Mononuclear cell (primary cell): Measurements from ENCODE around the gene TAF3. TPM values are rescaled to one million over a fixed set of nuclear protein-coding genes. Genes with fewer than 3 reads are reported as not detected.
A peak's percentile ranks its signal among the peaks of the same experiment; 100 is the strongest.
"Not testable (repeated sequence)": the region's sequence is repeated elsewhere in the genome, so short reads cannot be mapped to it uniquely, and the experiment has no call there.

Experiments
- H3K27me3 ChIP-seq: 2 replicates; pipeline ENCODE4 v1.6.0; 2011; ENCODE audit warnings: low read length, control low read depth; ENCODE audit not compliant: insufficient read depth
- H3K4me1 ChIP-seq: 2 replicates; pipeline ENCODE4 v1.5.1; 2011; ENCODE audit warnings: mild to moderate bottlenecking, low read length, control low read depth; ENCODE audit not compliant: insufficient read depth
- H3K4me3 ChIP-seq: 2 replicates; pipeline ENCODE4 v1.5.1; 2011; ENCODE audit warnings: mild to moderate bottlenecking, low read length, moderate library complexity
- H3K9me3 ChIP-seq: 2 replicates; pipeline ENCODE4 v1.5.1; 2011; ENCODE audit warnings: low read depth, mild to moderate bottlenecking, control low read depth, low read length
- total RNA-seq: library from RNA; depleted of rRNA; stranded (reverse); fragments of >200 nt; gene quantifications from one replicate; pipeline ENCODE4 v1.2.3, GENCODE V29; 2012

The TAF3 gene, protein sequence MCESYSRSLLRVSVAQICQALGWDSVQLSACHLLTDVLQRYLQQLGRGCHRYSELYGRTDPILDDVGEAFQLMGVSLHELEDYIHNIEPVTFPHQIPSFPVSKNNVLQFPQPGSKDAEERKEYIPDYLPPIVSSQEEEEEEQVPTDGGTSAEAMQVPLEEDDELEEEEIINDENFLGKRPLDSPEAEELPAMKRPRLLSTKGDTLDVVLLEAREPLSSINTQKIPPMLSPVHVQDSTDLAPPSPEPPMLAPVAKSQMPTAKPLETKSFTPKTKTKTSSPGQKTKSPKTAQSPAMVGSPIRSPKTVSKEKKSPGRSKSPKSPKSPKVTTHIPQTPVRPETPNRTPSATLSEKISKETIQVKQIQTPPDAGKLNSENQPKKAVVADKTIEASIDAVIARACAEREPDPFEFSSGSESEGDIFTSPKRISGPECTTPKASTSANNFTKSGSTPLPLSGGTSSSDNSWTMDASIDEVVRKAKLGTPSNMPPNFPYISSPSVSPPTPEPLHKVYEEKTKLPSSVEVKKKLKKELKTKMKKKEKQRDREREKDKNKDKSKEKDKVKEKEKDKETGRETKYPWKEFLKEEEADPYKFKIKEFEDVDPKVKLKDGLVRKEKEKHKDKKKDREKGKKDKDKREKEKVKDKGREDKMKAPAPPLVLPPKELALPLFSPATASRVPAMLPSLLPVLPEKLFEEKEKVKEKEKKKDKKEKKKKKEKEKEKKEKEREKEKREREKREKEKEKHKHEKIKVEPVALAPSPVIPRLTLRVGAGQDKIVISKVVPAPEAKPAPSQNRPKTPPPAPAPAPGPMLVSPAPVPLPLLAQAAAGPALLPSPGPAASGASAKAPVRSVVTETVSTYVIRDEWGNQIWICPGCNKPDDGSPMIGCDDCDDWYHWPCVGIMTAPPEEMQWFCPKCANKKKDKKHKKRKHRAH
- 6.7 TPM for total RNA-seq

- Histone ChIP-seq H3K9me3 (no peaks in the 10 kb centered on the region), H3K4me3 (peak within 1 kb of the TSS; percentile 91), H3K27me3 (no peaks in the 10 kb centered on the region), H3K4me1 (peaks cover 22% of the 10 kb centered on the region)
Measured at GRCh38 chr10:7818295-7819120, at the start of gene TAF3. Gene TAF3 (plus strand): TSS chr10:7818505. CDS start chr10:7818710, 205 bp downstream.

DNA sequence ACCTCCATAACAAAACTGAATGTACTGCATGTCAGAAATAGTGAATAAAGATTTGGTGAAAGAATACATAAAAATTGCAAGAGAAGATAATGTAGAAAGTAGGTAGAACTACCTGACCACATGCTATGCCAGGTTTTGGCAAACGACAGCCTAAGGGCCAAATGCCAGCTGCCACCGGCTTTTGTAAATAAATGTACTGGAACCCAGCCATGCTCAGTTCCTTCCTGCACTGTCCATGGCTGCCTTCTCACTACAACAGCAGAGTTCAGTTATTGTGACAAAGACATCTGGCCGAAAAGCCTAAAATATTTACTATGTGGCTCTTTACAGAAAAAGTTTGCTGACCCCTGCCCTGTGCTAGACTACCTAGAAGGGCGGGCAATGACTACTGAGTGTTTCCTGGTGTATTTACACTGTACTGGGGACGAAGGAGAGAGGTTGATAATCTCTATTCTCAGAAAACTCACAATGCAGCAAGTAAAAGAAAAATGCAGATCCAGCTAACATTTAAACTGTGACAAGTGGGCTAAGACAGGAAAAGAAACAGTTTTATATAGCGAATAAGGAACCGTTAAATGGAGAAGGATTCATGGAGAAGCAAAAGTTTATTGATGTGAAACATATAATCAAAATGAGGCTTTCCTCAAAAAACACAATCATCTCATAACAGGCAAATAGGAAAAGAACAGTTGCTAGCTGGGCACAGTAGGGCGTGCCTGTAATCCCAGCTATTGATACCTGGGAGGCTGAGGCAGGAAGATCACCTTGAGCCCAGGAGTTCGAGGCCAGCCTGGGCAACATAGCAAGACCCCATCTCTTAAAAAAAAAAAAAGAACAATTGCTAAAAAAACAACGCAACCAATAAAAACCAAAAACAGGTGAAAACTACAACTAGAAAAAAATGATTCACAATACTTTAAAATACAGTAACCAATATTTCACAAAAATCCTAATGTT, 44.2 kb upstream of the TAF3 start:
- no peaks in the 10 kb centered on the region for H3K4me1 ChIP-seq
- no peaks in the 10 kb centered on the region for H3K9me3 ChIP-seq
- H3K27me3 ChIP-seq = no peaks in the 10 kb centered on the region
- no peak overlapping the region for H3K4me3 ChIP-seq

GRCh38 chr10:7776777-7777176, 41.5 kb upstream of the TAF3 start:
- Histone ChIP-seq H3K9me3 (no peaks in the 10 kb centered on the region), H3K27me3 (no peaks in the 10 kb centered on the region), H3K4me3 (no peak overlapping the region), H3K4me1 (no peaks in the 10 kb centered on the region)

DNA sequence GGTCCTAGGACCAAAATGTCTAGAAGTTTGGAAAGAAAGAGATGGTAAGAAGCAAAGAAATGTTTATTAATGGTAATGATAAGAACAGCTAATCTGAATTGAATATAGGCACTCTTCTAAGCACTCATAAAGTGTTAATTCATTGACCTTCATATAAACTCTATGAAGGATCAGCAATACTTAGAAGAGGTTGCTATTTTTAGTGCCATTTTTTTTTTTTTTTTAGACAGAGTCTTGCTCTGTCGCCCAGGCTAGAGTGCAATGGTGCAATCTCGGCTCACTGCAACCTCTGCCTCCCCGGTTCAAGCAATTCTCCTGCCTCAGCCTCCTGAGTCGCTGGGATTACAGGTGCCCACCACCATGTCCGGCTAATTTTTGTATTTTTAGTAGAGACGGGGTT, 36.1 kb upstream of the TAF3 start:
- H3K4me3 ChIP-seq, H3K9me3 ChIP-seq, H3K27me3 ChIP-seq: not testable (repeated sequence)
- peaks cover 18% of the 10 kb centered on the region for H3K4me1 ChIP-seq

DNA sequence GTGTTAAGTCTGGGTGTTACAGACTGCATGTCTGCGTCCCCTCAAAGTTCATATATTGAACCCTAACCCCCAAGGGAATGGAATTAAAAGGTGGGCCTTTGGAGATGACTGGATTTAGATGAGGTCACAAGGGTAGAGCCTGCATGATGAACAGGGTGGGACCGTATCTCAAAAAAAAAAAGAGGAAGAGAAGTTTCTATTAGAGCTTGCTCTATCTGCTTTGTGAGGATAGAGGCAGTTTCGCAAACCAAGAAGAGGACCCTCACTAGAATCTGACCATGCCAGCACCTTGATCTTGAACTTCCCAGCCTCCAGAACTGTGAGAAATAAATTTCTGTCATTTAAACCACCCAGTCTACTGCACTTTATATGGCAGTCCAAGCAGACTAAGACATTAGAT, 31.9 kb upstream of the TAF3 start:
- no peaks in the 10 kb centered on the region for H3K9me3 ChIP-seq
- peaks cover 43% of the 10 kb centered on the region for H3K4me1 ChIP-seq
- no peaks in the 10 kb centered on the region for H3K27me3 ChIP-seq
- no peak overlapping the region for H3K4me3 ChIP-seq

GRCh38 chr10:7787150-7787856, 31.0 kb upstream of the TAF3 start:
- Histone ChIP-seq H3K4me1 (peaks cover 46% of the 10 kb centered on the region), H3K4me3 (peak overlapping the region; percentile 96), H3K9me3 (no peaks in the 10 kb centered on the region), H3K27me3 (no peaks in the 10 kb centered on the region)

DNA sequence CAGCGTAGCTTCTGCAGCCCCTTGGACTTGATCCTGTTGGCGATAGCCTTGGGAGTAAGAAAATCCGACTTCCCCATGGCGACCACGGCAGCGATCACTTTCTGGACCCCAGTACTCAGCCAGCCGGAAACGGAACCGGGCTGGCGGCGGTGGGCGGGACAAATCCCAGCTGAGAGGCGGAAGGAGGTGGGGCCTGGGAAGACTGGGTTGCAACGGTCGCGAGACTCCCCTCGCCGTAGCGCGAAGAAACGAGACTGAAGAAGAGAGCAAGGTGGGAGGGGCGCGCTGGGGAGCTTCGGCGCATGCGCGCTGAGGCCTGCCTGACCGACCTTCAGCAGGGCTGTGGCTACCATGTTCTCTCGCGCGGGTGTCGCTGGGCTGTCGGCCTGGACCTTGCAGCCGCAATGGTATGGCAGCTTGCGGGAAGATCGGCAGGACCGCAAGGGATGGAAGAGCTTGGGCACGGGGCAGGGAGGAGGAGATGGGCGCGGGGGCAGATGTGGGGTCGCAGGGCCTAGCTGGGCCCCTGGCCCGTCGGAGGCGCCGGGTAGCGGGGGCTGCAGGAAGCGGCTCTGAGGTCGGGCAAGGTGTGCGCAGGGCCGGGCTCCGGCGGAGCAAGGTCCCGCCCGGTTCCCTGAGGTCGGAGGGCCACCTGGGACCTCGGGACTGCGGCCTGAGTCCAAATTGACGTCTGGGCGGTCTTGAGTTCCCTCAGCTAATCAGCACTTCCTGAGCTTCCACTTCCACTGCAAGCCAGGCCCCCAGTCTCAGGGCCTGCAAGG, 30.3 kb upstream of the TAF3 start, which contains the start of the genes ATP5F1C and KIN:
Gene ATP5F1C (plus strand): TSS at position 321 of the 782 bp plus-strand sequence. CDS start 31 bp downstream, at position 352.
Gene KIN (minus strand): TSS at position 137 of the 782 bp plus-strand sequence. CDS start 60 bp downstream, at position 77.
- no peaks in the 10 kb centered on the region for H3K9me3 ChIP-seq
- H3K4me1 ChIP-seq = peaks cover 47% of the 10 kb centered on the region
- no peaks in the 10 kb centered on the region for H3K27me3 ChIP-seq
- H3K4me3 ChIP-seq = peak within 1 kb of the TSS; percentile 96

DNA sequence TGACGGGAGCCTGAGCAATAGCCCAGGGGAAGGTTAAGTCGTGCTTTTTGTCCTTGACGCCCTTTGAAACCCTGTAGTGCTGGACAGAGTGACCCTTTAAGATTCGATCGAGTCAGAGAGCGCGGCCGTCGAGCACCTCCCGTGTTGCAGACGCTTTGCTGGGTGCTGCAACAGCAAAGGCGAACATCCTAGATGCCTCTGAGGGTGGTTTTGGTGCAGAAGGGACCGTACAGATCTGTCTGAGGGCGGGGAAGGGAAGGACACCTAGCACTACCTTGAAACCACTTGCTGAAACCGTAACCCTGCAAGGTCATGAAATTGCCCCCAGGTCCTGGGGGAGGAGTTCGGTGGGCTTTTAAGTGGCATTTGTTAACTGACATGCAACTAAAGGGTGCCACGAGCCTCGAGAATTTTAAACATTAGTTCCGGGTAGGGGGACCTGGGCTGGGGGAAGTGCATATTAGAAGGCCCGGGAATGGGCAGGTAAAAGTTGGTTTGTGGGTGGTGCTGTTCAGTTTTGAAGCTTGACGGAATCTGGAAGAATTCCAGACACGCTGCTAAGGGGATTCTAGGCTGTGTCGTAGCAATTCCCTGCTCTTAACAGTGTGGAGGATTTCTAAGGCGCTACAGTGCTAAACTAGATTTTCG, 29.5 kb upstream of the TAF3 start:
- Histone ChIP-seq H3K9me3 (no peaks in the 10 kb centered on the region), H3K4me1 (peaks cover 47% of the 10 kb centered on the region), H3K4me3 (peak overlapping the region; percentile 96), H3K27me3 (no peaks in the 10 kb centered on the region)

- Histone ChIP-seq H3K4me1 (peaks cover 44% of the 10 kb centered on the region), H3K4me3 (no peak overlapping the region), H3K9me3 (no peaks in the 10 kb centered on the region), H3K27me3 (no peaks in the 10 kb centered on the region)
Measured at GRCh38 chr10:7789390-7789789, 28.9 kb upstream of the TAF3 start.

DNA sequence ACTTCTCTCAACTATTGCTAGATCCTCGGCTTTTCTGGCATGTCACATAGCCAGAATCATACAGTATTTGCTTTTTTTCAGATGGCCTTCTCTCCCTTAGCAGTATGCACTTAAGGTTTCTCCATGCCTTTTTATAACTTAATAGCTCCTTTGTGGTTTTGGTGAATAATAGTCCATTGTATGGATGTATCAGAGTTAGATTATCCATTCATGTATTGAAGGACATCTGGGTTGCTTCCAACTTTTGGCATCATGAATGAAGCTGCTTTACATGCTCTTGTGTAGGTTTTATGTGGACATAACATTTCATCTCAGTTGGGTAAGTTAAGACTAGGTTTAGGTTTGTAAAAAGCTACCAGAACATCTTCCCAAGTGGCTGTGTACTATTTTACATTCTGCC, 25.8 kb upstream of the TAF3 start:
- Histone ChIP-seq H3K4me3 (no peak overlapping the region), H3K27me3 (no peaks in the 10 kb centered on the region), H3K9me3 (no peaks in the 10 kb centered on the region), H3K4me1 (peaks cover 27% of the 10 kb centered on the region)

- Histone ChIP-seq H3K4me1 (peaks cover 16% of the 10 kb centered on the region), H3K4me3 (no peak overlapping the region), H3K27me3 (no peaks in the 10 kb centered on the region), H3K9me3 (no peaks in the 10 kb centered on the region)
Measured at GRCh38 chr10:7794251-7795026, 23.9 kb upstream of the TAF3 start.

DNA sequence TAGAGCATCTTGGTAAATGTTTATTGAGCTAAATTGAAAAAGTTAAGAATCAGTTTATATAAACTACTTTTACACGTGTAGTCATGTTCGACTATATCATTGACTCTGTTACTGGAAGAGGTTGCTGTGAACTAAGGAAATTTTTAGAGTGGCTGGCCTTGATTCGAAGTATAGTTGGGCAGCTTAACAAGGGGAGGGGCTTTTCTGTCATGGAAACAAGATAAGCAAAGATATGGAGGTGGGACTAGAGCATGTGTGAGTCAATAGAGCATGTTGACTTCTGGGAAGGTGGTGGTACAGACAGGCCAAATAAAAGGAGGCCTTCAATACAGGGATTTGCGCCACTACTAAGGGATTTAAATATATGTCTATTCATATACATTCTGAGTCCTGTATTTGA, 22.7 kb upstream of the TAF3 start:
- Histone ChIP-seq H3K27me3 (no peaks in the 10 kb centered on the region), H3K4me1 (peaks cover 12% of the 10 kb centered on the region), H3K4me3 (no peak overlapping the region), H3K9me3 (no peaks in the 10 kb centered on the region)
